ENCODE data around the gene EPC1.
"Not testable (repeated sequence)": the region's sequence is repeated elsewhere in the genome, so short reads cannot be mapped to it uniquely, and the experiment has no call there.

EPC1 gene, protein sequence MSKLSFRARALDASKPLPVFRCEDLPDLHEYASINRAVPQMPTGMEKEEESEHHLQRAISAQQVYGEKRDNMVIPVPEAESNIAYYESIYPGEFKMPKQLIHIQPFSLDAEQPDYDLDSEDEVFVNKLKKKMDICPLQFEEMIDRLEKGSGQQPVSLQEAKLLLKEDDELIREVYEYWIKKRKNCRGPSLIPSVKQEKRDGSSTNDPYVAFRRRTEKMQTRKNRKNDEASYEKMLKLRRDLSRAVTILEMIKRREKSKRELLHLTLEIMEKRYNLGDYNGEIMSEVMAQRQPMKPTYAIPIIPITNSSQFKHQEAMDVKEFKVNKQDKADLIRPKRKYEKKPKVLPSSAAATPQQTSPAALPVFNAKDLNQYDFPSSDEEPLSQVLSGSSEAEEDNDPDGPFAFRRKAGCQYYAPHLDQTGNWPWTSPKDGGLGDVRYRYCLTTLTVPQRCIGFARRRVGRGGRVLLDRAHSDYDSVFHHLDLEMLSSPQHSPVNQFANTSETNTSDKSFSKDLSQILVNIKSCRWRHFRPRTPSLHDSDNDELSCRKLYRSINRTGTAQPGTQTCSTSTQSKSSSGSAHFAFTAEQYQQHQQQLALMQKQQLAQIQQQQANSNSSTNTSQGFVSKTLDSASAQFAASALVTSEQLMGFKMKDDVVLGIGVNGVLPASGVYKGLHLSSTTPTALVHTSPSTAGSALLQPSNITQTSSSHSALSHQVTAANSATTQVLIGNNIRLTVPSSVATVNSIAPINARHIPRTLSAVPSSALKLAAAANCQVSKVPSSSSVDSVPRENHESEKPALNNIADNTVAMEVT

DNA sequence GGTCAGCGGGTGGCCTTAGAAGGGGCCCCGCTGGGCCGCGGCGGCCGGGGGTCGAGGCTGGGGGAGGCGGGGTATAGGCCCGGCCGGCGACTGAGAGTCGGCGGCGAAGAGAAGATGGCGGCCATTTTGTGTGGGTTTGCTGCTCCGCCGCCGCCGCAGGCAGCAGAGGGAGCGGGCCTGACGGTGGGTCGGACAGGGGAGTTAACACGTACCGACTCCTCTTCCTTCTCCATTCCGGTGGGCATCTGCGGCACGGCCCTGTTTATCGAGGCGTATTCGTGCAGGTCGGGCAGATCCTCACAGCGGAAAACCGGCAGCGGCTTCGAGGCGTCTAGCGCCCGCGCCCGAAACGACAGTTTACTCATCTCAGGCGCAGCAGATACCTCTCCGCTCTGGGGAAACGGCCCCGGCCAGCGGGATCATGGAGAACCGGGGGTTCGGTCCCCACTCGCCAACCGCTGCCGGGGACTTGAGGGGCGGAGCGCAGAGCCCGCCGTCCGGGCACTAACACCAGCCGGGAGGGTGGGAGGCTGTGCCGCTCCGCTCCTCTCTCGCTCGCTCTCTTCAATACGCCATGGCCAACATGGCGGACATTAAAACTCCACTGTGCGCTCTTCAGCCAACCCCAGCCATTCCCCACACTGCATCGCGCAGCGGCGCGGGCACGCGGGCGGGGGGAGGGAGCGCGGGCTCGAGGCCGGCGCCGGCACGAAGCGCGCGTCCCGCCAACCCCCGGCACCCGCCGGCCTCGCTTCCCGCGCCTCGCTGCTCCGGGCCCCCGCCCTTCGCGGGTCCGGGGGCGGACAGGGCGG lies at the start of gene EPC1:
Gene EPC1 (minus strand): TSS at position 608 of the 812 bp plus-strand sequence. CDS start 243 bp downstream, at position 365.
- DNase-seq: peak; percentile 87

- no peak for DNase-seq
Observed at GRCh38 chr10:32393911-32394310, 47.0 kb upstream of the EPC1 start.

GRCh38 chr10:32392284-32392683 lies 45.3 kb upstream of the EPC1 start:
- not testable (repeated sequence) for DNase-seq

GRCh38 chr10:32390193-32390592 lies 43.2 kb upstream of the EPC1 start:
- no peak for DNase-seq

DNA sequence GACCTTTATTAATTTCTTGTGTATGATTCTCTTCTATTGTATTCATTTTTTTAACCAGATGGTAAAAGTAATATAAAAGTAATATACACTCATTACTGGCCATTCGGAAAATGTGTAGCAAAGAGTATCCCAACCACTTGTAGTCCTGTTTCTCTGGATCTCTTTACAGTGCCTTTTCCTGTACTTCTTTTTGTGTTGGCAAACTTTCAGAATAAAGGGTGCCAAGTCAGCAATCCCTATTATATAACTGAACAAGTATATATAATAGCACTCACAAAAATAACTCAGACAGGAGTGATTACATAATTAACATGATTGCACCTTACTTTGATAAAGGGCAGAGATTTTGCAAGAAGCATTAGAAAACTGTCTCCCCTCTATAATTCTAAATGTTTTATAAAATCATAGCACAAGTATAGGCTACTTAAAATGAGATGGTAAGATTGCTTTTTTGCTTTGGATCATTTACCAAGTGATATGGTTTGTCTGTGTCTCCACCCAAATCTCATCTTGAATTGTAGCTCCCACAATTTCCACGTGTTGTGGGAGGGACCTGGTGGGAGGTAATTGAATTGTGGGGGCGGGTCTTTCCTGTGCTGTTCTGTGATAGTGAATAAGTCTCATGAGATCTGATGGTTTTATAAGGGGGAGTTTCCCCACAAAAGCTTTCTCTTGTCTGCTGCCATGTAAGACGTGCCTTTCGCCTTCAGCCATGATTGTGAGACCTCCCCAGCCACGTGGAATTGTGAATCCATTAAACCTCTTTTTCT lies 41.5 kb upstream of the EPC1 start:
- no peak for DNase-seq

DNA sequence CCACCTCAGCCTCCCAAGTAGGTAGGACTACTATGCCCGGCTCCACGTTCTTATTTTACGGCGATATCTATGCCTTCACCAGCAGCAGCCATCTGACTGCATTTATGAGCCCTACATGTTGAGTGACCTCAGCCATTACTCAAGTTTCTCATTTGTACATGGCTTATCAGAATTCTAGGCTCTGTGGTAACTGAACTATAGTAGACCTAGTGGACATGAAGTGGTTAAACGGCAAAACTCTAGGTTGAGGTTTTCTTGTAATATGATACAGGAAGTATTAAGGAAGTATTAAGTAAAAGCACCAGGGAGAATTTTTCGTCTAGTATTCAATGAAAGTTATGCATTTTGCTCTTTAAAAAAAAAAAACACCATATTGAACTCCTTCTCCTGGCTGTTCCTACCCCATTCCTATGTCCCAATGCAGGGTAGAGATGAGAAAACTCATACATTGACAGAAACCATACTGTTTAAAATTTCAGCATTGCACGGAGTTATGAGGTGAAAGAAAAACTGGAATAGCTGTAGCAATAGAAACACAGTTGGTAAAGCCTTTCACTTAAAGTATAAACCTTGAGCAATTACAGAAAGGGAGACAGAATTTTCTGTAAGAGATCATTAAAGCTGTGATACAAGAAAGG lies 39.8 kb upstream of the EPC1 start:
- DNase-seq: no peak

GRCh38 chr10:32384171-32384570 lies 37.2 kb upstream of the EPC1 start:
- DNase-seq: no peak

GRCh38 chr10:32381165-32381564 lies 34.2 kb upstream of the EPC1 start:
- DNase-seq: no peak

DNA sequence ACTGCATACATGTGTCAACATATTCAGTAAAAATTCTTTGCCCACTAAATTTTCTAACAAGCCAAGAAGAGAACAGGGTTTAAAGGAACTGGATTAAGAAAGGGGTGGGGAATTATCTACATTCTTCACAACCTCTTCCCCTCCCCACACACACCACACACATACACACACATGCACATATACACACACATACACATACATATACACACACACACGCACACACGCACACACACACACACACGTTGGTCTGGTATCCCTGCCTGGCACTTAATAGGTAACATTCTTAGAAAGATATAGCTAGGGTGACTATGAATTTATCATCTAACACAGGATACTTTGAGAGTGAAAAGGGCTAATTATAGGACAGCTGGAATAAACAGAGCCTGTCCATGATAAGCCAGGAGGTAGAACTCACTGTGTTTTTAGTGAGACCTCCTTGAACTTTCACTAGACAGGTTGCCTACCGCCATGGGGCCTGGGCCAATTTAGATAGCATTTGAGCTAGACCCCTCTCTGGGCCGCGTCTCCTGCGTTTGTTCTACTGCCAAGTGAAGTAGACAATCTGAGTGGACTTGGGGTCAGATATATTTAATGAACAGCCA lies 33.1 kb upstream of the EPC1 start:
- DNase-seq: no peak

DNA sequence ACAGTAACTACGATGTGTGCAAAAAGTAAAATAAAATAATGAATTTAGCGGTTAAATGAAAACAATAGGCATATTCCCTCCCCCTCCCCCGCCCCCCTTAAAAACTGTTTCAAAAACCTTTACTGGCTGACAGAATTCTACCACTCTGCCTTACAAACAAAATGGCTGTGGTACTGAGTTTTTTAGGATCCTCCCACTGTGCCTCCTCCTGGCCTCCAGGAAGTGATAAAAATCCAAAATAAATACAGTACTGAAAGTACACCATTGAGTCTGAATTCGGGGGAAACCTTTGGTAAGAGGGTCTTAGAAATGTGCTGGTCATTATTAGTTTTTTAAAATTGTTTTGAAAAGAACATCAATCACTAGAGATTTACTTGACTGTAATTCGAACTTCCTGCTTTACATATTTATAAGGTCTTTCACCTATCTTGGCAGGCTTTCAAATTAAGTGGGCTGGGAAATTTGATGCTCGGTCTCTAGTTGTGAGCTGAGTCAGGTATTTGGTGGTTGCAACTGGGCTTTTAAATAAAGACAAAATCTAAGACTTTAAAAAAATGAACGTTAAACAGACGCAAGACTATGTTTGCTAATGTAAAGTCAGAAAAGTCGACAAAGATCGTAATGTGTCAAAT lies 32.5 kb upstream of the EPC1 start:
- peak; percentile 65 for DNase-seq

DNA sequence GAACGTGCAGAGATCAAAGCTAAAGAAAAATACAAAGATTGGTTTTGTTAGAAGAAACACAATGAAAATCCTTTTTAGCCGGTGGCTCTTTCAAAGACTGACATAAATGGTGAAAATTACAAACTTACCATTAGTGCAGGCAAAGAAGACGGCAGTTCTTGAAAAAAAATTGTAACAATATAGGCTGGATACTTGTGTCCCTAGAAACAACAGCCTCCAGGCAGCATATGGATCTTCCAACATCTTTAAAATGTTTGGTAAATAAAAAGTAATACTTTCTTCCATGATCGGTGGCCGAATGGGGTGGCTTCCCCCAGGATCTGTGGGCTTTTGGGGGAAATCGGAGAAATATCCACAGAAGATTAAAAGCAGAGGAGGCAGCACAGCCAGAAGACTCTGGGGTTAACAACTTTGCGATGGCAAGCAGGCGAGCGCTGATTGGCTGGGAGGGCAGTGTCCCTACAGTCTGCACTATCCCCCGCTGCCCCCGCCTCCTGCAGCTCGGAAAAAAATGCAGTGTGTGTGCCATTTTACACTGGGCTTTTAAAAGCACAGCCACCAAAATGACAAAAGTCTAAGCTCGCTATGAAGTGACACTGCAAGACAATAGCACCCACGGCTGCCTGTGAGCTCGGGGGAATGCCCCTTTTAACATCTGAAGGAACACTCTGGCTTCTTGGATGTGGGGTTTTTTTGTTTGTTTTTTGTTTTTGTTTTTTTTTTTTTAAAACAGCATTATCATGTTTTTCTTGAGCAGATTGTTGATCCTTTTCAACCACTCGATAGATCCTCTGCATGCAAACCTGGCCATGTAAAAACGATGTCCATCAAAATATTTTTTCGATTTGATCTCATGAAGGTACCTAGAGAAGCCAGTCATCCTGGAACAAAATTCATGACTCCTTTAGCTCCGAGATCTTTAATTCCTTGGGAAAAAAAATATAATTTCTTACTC lies 31.7 kb upstream of the EPC1 start:
- DNase-seq: peak; percentile 88

DNA sequence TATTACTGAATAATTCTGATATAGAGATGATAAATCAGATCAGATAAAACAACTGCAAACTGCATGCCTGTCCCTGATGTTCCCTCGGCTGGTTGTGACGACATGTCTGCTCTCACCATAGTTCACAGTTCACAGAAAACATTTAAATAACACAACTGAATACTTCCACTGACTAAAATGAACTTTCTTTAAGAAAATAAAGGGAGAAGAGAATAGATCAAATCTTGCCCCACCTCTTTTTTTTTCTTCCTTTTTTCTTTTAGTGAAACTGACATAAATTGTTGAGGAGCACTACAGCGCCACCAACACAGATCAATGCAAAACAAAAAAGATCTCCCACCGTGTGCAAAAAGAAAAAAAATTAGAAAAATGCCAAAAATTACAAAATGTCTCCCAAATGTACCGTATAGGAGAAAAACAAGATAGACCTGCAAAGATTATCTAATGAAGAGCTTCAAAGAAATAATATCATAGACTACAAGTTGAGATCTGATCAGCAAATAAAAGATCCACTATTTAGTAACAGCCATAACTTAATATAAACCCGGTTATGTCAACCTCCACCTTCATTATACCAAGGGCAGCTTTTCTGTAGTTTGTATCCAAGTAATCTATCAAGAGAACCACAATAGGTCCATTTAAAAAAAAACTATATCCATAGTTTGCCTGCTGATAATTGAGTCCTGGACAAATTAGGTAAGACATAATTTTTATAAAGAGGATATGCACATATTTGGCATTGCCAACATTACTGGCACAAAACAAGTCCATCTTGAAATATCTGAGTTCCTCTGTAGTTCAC lies 30.7 kb upstream of the EPC1 start:
- DNase-seq: no peak

DNA sequence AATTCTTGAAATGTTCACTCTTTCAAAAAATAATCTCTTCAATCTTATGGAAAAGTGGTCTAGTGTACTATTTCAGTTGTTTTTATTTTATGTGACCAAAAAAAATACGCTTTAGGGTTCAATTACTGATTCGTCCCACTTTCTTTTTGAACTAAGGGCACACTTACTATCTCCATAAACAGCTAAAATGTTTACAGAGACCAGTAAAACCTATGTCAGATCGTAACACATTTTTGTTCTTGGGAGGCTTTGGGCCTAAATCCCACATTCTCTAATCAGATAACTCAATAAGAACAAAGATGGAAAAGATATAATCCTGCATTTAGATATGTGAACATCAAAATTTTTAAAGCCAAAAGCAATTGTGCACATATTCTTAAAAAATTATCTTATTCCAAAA lies 29.8 kb upstream of the EPC1 start:
- DNase-seq: no peak

DNA sequence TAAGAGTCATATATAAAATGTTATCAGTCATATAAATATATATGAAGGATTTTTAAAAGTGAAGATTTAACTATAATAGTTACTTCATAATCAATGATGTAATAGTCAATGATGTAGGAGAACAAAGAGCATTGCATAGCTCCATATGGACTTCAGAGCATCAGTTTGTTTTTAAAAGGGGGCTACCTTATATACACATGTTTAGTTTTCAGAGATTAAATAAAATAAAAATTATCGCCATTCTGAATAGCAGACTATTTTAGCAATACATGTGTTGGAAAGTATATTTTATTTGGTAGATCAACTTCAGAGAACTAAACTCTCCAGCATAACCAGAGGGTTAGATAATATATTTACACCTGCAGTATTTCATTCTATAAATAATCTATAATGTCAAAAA lies 29.1 kb upstream of the EPC1 start:
- DNase-seq: no peak

DNA sequence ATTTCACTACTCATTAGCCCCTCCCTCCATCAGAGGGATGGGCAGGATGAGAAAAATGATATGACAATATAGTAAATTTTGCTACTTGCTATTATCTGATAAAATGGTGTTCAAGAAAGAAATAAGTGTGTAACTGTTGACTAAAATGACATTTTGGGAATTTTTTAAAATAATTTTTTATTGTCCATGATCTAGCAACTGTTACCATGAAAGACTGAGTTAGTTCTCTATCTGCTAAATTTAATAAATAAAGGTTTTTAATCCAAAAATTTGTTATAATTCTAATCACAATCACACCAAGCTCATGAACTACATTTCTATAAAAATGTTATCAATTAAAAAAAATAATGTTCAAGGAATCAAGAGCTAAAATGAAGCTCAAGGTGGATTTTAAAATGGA lies 28.7 kb upstream of the EPC1 start:
- no peak for DNase-seq

GRCh38 chr10:32374605-32375004 lies 27.6 kb upstream of the EPC1 start:
- no peak for DNase-seq

GRCh38 chr10:32373496-32373895 lies 26.5 kb upstream of the EPC1 start:
- DNase-seq: no peak

- DNase-seq: no peak
Observed at GRCh38 chr10:32373031-32373430, 26.1 kb upstream of the EPC1 start.

Measured in GDM1 (cell line).